SIG-M5 treated with dmso at 0.1 percent for 504 hours (cell line): ENCODE measurements around the gene NAV1.
A peak's percentile ranks its signal among the peaks of the same experiment; 100 is the strongest.
"Not testable (repeated sequence)": the region's sequence is repeated elsewhere in the genome, so short reads cannot be mapped to it uniquely, and the experiment has no call there.

ENCODE experiments used
- DNase-seq: peaks from one replicate; lab custom pipeline; 2025; ENCODE audit not compliant: unreplicated experiment; lab: John Stamatoyannopoulos, UW

Gene NAV1

DNA sequence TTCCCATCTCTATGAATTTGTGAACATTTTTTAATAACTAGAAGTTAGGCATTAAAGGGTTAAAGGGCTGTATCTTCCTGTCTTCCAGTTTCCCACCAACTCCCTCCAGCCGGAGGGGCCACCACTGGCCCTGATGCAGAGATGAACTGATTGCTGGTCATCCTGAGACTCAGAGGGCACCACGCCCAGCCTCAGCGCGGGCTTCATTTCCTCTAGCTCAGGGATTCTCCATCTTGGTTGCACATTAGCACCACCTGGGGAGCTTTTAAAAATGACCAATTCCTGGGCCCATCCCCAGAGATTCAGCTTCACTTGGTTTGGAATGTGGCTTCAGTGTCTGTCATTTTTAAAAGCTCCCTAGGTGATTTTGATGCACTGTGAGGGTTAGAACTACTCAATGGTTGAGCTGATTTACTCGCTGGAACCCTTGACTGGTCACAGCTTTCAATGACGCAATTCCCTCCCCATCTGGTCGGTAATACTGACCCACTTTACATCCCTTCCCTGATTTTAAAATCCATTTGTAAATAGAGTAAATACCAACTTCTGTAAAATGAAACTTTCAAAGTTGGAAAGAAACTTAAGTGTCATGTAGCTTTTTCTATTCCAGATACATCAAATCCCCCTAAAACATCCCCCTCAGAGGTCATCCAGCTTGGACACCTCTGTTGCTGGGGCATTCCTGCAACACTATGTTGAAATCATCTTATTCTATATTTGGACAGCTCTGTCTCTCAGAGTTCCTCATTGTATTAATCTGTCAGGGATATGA lies 5.1 kb downstream of the NAV1 start:
- DNase-seq: no peak

DNA sequence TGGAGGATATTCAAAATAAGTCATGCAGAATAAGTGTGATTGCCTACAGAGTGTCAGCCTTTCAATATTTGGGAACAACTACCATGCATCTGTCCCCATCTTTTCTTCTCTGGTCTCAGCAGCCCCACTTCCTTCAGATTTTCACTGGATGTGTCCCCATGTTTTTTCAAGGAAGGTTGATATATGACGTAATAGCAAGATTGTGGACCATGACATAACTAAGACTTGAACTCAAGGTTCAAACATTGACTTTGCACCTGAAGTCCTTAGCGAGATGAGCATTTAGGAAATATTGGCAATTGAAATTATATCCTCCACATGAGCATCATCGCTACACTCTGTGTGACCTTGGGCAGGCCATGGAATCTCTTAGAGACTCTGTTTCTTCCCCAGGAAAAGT lies 5.8 kb downstream of the NAV1 start:
- no peak for DNase-seq

DNA sequence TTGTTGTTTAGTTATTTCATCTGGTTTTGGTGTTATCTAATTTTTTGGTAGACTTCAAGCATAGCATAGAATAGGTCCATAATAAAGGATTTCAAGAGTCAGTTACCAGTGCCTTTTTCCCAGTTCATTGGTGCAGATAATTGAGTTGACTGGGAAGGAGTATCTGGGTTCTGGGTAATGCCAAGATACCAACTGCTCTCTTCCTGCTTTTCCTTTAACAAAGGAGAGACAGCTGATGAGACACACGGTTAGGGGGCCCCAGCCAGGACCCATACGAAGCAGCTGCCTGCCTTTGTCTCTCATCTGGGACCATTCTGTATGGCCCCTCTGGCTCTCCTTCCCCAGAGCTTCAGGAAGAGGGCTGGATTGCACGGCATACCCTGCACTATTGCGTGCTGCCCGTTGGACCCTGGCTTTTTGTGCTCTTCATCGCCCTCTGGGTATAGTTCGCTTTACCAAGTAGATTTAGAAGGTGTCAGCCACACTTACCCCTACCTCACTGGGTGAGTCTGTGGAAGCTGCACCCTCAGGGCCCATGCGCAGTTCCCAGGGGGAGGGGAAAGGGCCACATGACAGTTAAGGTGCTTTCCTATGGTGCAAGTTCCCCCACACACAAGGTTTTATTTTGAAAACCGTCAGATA lies 7.0 kb downstream of the NAV1 start:
- peak; percentile 39 for DNase-seq

DNA sequence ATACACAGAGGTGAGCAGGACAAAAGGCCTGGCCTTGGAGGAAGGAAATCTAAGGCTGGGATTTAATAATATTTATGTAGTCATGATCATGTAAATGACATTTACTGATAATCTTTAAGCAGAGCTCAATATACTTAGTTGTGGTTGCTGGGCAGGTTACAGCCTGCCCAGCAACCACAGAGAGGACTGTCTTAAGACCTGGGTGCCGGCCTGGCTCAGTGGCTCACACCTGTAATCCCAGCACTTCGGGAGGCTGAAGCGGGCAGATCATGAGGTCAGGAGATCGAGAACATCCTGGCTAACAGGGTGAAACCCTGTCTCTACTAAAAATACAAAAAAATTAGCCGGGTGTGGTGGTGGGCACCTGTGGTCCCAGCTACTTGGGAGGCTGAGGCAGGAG lies 10.6 kb downstream of the NAV1 start:
- DNase-seq: not testable (repeated sequence)

DNA sequence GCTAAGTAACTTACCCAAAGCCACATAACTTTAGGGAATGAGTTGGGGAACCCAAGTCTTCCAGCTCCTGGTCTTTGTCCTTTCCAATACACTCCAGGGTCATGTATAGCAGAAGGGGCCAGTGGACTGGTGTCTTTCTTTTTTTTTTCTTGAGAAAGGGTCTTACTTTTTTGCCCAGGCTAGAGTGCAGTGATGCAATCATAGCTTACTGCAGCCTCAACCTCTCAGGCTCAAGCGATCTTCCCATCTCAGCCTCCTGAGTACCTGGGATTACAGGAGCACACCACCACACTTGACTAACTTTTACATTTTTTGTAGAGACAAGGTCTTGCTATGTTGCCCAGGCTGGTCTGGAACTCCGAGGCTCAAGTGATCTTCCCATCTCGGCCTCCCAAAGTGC lies 12.2 kb downstream of the NAV1 start:
- DNase-seq: no peak

DNA sequence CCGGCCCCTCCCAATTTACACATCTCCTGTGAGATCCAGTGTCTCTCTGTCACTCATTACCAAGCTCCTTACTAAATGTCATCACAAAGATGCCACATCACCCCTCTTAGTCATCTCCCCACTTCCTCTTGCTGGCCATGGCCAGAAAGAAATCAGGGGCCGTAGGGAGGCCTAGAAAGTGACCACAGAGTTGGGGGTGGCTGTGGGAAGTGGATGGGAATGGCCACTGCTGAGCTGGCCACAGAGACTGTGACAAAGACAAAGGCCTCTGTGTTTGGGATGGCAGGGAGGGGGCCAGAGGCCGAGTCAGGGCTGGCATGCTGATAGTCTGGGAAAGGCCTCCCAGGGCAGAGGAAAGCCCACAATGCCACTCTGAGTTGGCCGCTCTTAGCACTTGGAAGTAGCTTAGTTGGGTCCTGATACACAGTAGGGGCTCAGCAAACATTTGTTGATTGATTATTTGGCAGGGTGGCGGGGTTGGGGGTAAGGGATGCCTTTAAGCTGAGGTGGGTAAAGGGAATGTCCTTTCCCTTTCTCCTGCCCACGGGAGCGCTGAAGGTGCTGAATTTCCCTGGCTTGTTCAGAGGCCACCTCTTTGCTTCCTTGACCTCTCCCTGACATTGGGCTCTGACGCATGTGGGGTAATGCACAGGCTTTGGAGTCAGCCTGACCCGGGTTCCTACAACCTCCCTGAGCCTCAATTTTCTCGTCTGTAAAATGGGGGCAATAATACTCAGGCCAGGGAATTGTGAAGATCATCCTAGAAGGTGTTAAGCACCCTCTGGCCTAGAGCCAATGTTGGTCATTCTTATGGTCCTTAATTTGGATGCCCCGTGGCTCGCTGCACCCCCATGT lies 13.2 kb downstream of the NAV1 start:
- peak; percentile 69 for DNase-seq

DNA sequence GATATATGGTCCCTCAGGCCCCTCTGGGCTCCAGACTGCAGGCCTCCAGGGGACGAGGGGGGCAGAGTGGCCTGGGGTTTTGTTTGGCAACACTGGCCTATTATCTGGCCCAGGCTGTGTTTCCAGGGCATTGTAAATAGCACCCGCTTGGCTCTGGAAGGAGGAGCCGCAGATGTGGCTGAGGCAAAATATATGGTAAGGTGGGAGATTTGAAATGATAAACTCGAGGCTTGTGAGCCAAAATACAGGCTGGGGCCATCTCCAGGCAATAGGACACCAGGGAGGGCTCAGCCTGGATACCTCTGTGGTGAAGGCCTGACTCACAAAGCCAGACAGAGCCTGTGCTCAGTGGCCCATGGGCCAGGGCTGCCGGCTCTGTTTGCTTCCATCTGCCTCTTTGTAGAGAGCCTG lies 14.0 kb downstream of the NAV1 start:
- no peak for DNase-seq

DNA sequence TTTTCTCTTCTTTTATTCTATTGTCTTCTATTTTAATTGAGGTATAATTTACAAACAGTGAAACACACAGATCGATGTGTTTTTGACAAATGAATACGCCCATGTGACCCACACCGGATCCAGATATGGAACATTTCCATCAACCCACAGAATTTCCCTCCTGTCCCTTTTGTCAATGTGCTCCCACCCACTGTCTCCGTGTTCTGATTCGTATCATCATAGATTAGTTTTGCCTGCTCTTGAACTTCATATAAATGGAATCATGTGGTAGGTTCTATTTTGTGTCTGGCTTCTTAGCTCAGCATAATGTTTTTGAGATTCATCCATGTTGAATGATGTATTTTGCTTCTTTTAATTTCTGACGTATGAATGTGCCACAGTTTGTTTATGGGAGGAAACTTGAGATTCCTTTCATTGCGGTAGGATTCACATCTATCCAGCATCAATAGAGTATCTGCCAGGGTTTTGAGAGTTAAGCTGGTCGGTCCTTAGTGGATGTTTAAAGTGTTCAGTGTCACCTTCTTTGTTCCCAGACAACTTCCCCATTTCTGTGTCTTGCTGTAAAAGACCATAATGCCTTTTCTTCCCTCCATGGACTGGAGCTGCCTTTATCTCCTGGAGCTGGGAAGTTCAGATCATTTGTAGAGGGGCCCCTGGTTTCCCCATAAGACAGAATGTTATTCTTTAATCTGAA lies 14.7 kb downstream of the NAV1 start:
- DNase-seq: peak; percentile 29

DNA sequence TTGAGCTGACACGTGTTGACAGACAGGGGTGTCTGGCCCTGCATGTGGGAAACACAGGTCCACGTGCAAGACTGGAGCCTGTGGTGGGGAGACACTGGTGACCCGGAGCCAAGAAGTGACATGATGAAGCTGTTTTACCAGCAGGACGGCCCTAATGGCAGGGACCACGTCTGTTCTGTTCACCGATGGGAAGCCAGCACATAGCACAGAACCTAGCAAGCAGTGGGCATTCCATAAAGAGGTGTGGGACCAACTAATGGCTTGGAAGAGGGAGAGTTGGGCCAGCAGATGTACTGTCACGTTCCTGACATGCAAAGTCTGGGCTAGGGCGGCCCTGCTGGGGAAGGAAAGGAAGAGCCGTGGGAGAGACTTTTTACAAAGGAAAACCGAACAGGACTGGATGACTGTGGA lies 15.3 kb downstream of the NAV1 start:
- DNase-seq: no peak

DNA sequence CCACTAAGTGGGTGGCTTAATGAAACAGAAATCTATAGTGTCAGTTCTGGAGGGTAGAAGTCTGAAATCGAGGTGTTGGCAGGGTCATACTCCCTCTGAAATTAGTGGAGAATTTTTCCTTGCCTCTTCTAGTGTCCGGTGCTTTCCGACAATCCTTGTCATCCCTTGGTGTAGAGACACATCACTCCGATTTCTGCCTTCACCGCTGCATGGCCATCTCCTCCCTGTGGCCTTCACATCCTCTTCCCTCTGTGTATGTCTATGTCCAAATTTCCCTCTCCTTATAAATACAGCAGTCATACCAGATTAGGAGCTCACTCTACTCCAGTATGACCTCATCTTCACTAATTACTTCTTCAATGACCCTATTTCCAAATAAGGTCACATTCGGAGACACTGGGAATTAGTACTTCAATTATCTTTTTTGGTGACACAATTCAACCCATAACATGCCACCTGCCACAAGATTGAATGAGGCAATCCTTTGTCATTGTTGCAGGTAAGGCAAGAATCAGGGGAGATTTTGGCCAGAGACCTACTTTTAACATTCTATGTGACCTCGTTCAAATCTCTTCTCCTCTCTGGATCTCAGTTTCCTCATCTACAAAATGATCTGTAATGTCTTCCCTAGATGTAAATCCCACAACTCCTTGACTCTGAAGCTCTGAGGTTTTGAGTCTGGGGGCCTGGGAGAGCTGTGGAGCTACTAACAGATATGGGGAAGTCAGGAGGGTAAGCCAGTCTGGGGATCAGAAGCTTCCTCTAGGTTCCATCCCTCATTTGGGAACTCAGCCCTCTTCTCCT lies 16.1 kb downstream of the NAV1 start:
- DNase-seq: no peak

DNA sequence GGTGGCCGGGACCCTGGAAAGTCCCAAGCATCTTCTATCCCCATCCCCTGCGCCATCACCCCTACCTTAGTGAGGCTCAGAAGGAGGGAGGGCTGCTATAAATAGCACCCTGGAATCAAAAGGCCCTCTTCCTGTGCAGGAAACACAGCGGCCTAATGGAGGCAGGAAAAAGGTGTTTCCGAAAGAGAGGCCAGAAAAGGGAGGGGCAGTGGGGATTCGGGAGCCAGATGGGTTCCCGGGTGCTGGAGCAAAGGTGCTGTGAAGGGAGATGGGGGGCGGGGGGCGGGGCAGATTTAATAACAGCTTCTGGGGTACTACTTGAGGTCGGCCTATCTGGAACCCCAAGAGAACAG lies 16.6 kb downstream of the NAV1 start:
- DNase-seq: no peak

DNA sequence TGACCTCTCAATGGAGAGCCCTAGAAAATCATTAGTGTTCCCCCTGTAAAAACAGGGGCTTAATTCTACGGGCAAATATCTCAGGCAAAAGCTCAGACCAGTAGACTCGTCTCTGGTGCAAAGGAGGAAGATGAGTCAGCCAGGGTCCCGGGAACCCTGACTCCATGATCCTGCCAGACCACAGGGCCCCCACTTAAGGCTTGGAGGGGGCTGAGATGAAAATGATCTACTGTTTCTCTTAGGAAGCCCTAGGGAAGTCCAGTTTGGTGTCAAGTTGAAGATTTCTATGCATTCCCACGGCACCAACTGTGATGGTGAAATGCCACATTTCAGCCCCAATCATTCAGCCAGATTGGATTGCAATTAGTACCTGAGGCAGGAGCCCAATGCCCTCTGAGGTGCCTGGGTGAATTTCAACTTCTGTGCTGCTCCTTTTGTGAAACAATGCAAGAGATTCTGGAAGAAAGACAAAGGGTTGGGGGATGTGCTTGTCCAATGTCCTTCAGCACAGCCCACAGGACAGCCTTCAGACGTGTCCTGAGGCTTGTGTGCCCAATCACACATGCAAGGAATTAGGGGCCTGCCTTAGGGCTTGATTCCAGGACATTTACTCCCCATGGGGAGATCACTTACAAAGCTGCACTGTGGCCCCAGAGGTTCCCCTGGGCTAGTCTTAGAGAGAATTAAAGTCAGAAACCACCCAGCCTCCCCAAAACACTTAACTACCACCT lies 18.1 kb downstream of the NAV1 start:
- DNase-seq: no peak

DNA sequence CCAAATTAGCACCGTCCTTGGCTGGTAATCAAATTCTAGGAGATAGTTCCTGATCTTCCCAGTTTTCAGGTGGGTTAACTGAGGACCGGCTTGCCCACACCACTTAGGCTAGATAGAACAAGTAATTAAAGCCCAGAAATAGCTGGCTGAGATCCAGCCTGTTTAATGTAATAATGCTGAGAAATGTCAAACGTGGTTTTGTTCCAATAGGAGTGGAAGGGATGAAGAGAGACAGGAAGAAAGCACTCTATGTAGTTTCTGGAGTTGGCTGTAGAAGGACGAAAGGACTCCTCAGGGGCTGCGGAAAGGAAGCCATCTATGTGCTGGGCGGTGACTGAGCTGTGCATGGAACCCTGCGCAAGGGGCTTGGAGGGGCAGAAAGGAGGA lies 18.6 kb downstream of the NAV1 start:
- no peak for DNase-seq

DNA sequence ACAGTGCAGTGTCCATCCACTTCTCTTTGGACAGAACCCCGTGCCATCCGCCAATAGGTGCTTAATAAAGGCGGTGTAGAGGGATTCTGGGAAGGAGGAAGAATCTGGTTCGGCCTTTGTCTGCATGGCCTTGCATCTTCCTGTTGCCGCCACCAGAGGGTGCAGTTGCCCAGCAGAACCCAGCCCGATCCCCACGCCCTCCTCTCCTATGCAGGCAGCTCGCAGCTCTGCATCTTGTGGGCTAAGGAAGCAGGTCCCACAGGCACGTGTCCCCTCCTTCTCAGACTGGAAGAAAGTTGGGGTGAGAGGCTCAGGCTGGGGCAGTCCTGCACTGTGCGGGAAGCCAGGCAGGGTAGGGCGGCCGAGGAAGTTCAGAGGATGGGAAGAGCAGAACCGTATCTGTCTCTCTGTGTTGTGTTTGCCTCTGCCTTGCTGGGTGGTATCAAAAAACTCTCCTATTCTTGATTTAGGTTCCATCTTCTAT lies 20.8 kb downstream of the NAV1 start:
- peak; percentile 91 for DNase-seq

DNA sequence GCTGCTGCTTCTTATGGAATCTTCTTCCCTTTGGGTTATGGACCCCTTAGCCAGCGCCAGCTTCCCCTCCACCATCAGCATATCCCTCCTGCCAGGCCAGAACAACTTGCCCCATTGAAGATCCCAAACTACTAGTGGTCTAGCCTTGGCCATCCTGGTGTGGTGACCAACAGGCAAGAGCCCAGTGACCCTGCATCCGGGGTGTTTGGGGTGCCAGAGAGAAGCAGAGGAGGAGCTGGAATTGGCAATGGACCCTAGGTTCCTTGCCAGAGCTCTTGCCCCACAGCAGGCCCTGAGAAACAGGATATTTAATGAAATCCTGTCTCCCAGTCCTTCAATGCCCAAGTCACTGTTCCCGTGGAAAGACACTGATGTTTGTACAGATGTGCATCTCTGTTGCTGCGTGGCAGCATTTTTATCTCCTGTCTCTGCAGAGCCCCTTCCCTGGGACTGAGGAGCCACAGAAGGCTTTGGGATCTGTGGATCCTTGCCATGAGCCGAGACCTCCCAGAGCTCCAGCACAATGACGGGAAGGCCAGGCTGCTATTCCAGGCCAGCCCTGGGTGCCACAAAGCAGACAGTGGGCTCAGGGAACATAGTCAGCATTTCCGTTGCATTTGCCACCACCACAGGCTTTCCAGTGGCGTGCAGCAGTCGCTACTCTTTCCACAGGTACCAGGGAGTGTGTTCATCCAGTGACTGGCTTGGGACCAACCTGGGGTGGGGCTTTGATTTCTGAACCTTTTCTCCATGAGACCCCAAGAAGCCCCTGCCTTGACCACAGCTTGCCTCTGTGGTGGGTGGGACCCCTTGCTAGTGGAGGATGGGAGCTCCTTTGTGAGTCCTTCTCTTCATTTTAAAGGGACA lies 21.6 kb downstream of the NAV1 start:
- DNase-seq: no peak

DNA sequence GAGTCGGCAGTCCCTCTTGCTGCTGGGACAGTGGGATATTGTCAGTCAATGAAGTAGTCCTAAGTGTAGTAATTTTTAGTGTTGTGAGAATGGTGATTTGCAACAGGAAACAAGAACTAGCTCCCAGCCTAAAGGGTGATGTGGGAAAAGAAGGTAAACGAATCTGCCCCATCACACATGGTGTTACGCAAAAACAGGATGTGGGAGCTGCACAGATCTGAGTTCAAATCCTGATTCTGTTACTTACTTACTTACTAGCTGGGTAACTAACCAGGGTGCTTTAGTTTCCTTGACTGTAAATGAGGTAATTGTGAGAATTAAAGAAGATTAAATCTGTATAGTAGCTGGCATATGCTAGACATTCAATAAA lies 22.3 kb downstream of the NAV1 start:
- DNase-seq: peak; percentile 25

DNA sequence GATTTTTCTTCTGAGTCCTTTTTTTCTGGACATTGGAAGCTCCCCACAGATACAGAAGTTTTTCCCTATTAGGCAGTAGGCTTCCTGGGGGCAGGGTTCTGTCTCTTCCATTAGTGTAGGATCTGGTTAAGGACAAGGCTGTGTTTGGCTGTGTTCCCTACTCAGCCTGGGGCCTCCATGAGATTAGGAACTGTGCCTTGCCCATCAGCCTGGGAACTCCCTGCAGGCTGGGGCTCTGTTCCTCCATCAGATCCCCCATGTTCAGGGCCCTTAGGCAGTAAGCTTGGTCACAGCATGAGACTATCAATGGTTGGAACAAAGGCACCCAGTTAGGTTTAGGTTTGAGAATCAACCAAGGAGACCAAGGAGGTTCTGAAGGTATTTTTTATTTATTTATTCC lies 22.7 kb downstream of the NAV1 start:
- DNase-seq: no peak

DNA sequence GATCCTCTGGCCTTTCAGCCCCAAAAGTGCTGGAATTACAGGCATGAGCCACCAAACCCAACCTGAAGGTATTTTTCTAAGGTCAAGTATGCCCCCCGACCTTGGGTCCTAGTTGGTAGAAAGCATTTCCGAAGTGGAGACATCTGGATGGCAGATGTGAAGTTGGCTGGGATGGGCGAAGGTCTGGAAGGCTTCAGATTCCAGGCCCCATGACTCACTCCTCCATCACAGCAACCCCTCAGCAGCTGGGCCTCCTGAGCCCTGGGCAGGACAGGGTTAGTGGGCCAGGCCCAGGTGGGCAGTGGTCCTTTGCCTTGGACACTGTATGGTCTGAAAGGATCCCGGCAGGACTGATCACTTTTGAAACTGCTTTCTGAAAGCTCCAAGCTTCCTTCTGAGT lies 23.3 kb downstream of the NAV1 start:
- no peak for DNase-seq
